ENCODE measurements around the gene SIGLEC14.
"Not testable (repeated sequence)": the region's sequence is repeated elsewhere in the genome, so short reads cannot be mapped to it uniquely, and the experiment has no call there.

Gene SIGLEC14

GRCh38 chr19:51675911-51676565, 29.4 kb upstream of the SIGLEC14 start:
- in situ Hi-C loops (cut with HindIII; ENCODE audit: low sequenced_read_pairs) = not testable (repeated sequence)

GRCh38 chr19:51668216-51668615, 21.6 kb upstream of the SIGLEC14 start:
- in situ Hi-C loops (cut with HindIII; ENCODE audit: low sequenced_read_pairs) = no loop called here

- in situ Hi-C loops (cut with HindIII; ENCODE audit: low sequenced_read_pairs) = no loop called here
Observed at GRCh38 chr19:51664997-51665396, 18.4 kb upstream of the SIGLEC14 start.

GRCh38 chr19:51664131-51664530, 17.5 kb upstream of the SIGLEC14 start:
- in situ Hi-C loops (cut with HindIII; ENCODE audit: low sequenced_read_pairs) = no loop called here

GRCh38 chr19:51663650-51664049, 17.0 kb upstream of the SIGLEC14 start:
- in situ Hi-C loops (cut with HindIII; ENCODE audit: low sequenced_read_pairs) = no loop called here

- in situ Hi-C loops (cut with HindIII; ENCODE audit: low sequenced_read_pairs) = no loop called here
Observed at GRCh38 chr19:51660975-51661600, 14.5 kb upstream of the SIGLEC14 start.

GRCh38 chr19:51654783-51655182, 8.2 kb upstream of the SIGLEC14 start:
- in situ Hi-C loops (cut with HindIII; ENCODE audit: low sequenced_read_pairs) = no loop called here

GRCh38 chr19:51653162-51653561, 6.5 kb upstream of the SIGLEC14 start:
- in situ Hi-C loops (cut with HindIII; ENCODE audit: low sequenced_read_pairs) = no loop called here

- in situ Hi-C loops (cut with HindIII; ENCODE audit: low sequenced_read_pairs) = no loop called here
Observed at GRCh38 chr19:51652266-51652665, 5.6 kb upstream of the SIGLEC14 start.

GRCh38 chr19:51651216-51651846, 4.7 kb upstream of the SIGLEC14 start:
- in situ Hi-C loops (cut with HindIII; ENCODE audit: low sequenced_read_pairs) = no loop called here

- in situ Hi-C loops (cut with HindIII; ENCODE audit: low sequenced_read_pairs) = no loop called here
Observed at GRCh38 chr19:51647318-51647717, 693 bp upstream of the SIGLEC14 start.

- in situ Hi-C loops (cut with HindIII; ENCODE audit: low sequenced_read_pairs) = no loop called here
Observed at GRCh38 chr19:51644636-51645271, 1.9 kb downstream of the SIGLEC14 start.

- in situ Hi-C loops (cut with HindIII; ENCODE audit: low sequenced_read_pairs) = no loop called here
Observed at GRCh38 chr19:51641648-51642047, 5.0 kb downstream of the SIGLEC14 start.

- in situ Hi-C loops (cut with HindIII; ENCODE audit: low sequenced_read_pairs) = no loop called here
Observed at GRCh38 chr19:51640386-51640785, 6.2 kb downstream of the SIGLEC14 start.

- in situ Hi-C loops (cut with HindIII; ENCODE audit: low sequenced_read_pairs) = no loop called here
Observed at GRCh38 chr19:51639916-51640315, 6.7 kb downstream of the SIGLEC14 start.

- in situ Hi-C loops (cut with HindIII; ENCODE audit: low sequenced_read_pairs) = no loop called here
Observed at GRCh38 chr19:51637362-51637978, 9.2 kb downstream of the SIGLEC14 start.

GRCh38 chr19:51632126-51632525, 14.5 kb downstream of the SIGLEC14 start:
- in situ Hi-C loops (cut with HindIII; ENCODE audit: low sequenced_read_pairs) = no loop called here

GRCh38 chr19:51630315-51630714, 16.3 kb downstream of the SIGLEC14 start, which contains the start of gene SIGLEC5:
Gene SIGLEC5 (minus strand): TSS chr19:51630401. CDS start chr19:51630335, 66 bp downstream.
- in situ Hi-C loops (cut with HindIII; ENCODE audit: low sequenced_read_pairs) = not testable (repeated sequence)

GRCh38 chr19:51628153-51628939, 18.3 kb downstream of the SIGLEC14 start:
- in situ Hi-C loops (cut with HindIII; ENCODE audit: low sequenced_read_pairs) = no loop called here

- in situ Hi-C loops (cut with HindIII; ENCODE audit: low sequenced_read_pairs) = no loop called here
Observed at GRCh38 chr19:51627491-51628138, 19.0 kb downstream of the SIGLEC14 start.

All from DLD1 (cell line).